HFF-Myc (cell line): ENCODE data around the gene GAPT.

Experiments
- DNase-seq: peaks from one replicate; pipeline ENCODE4 v3.0.0-alpha.2; 2011; ENCODE audit warnings: low read depth; ENCODE audit errors: extremely low read depth
- H3K4me3 ChIP-seq: replicated peaks from 2 replicates; pipeline ENCODE4 v1.5.1; 2011; ENCODE audit warnings: low read depth, mild to moderate bottlenecking, control low read depth, low read length
- CTCF ChIP-seq: IDR thresholded peaks from 2 replicates; pipeline ENCODE4 v1.5.1; 2012; ENCODE audit warnings: mild to moderate bottlenecking, low read depth, low read length, control low read depth; ENCODE audit errors: missing control alignments

Gene GAPT

GRCh38 chr5:58490402-58491050 is 709 bp upstream of the GAPT start:
- no peak for TF ChIP-seq CTCF
- no peak overlapping the region for H3K4me3 ChIP-seq
- DNase-seq = no peak

- no peak overlapping the region for H3K4me3 ChIP-seq
- no peak for DNase-seq
- no peak for TF ChIP-seq CTCF
Measured at GRCh38 chr5:58493141-58493540, 1.9 kb downstream of the GAPT start.

- H3K4me3 ChIP-seq = no peak overlapping the region
- TF ChIP-seq CTCF = peak; percentile 44
- no peak for DNase-seq
Measured at GRCh38 chr5:58496488-58496887, 5.3 kb downstream of the GAPT start.

- TF ChIP-seq CTCF = no peak
- H3K4me3 ChIP-seq = no peak overlapping the region
- DNase-seq = no peak
Measured at GRCh38 chr5:58497386-58497785, 6.2 kb downstream of the GAPT start.

- DNase-seq = no peak
- no peak overlapping the region for H3K4me3 ChIP-seq
- TF ChIP-seq CTCF = no peak
Measured at GRCh38 chr5:58497921-58498320, 6.7 kb downstream of the GAPT start.

GRCh38 chr5:58498340-58498942 is 7.2 kb downstream of the GAPT start:
- peak; percentile 5 for DNase-seq
- no peak overlapping the region for H3K4me3 ChIP-seq
- peak; percentile 79 for TF ChIP-seq CTCF
